MM.1S (cell line): ENCODE data around the gene VPS25.

Experiments
- DNase-seq: peaks from one replicate; pipeline ENCODE4 v3.0.0-alpha.2; 2015
- H2AFZ ChIP-seq: fragments of 300-600 bp; sonication (generic); 2 replicates; pipeline ENCODE4 v1.6.0; 2016; ENCODE audit warnings: antibody characterized with exemption, low read length
- H3F3A ChIP-seq: fragments of 300-600 bp; sonication (generic); 2 replicates; pipeline ENCODE4 v1.6.1; 2016; ENCODE audit warnings: mild to moderate bottlenecking, antibody characterized with exemption, low read length, moderate library complexity, mixed read lengths; ENCODE audit not compliant: insufficient read depth
- H3K27ac ChIP-seq: fragments of 300-600 bp; sonication (generic); 2 replicates; pipeline ENCODE4 v1.5.1; 2016; ENCODE audit warnings: mild to moderate bottlenecking, low read length
- H3K27me3 ChIP-seq: fragments of 300-600 bp; sonication (generic); replicated peaks from 2 replicates; pipeline ENCODE4 v1.6.0; 2016; ENCODE audit warnings: low read length; ENCODE audit not compliant: insufficient read depth
- H3K36me3 ChIP-seq: fragments of 300-600 bp; sonication (generic); replicated peaks from 2 replicates; pipeline ENCODE4 v1.6.1; 2016; ENCODE audit warnings: mild to moderate bottlenecking, low read length, mixed read lengths; ENCODE audit not compliant: insufficient read depth
- H3K4me1 ChIP-seq: fragments of 300-600 bp; sonication (generic); 2 replicates; pipeline ENCODE4 v1.6.1; 2016; ENCODE audit warnings: low read length, mixed read lengths
- H3K4me2 ChIP-seq: fragments of 300-600 bp; sonication (generic); 2 replicates; pipeline ENCODE4 v1.6.0; 2016; ENCODE audit warnings: low read depth, low read length
- H3K4me3 ChIP-seq: fragments of 300-600 bp; sonication (generic); 2 replicates; pipeline ENCODE4 v1.5.1; 2016; ENCODE audit warnings: low read length, mixed read lengths
- H3K79me2 ChIP-seq: fragments of 300-600 bp; sonication (generic); 2 replicates; pipeline ENCODE4 v1.6.1; 2016; ENCODE audit warnings: mixed run types, low read length, mixed read lengths
- H3K9ac ChIP-seq: fragments of 300-600 bp; sonication (generic); 2 replicates; pipeline ENCODE4 v1.6.1; 2016; ENCODE audit warnings: low read length, mixed read lengths
- H3K9me2 ChIP-seq: fragments of 300-600 bp; sonication (generic); replicated peaks from 2 replicates; pipeline ENCODE4 v1.6.1; 2016; ENCODE audit warnings: mild to moderate bottlenecking, low read length, mixed read lengths; ENCODE audit not compliant: insufficient read depth
- H3K9me3 ChIP-seq: fragments of 300-600 bp; sonication (generic); replicated peaks from 2 replicates; pipeline ENCODE4 v1.6.1; 2016; ENCODE audit warnings: mild to moderate bottlenecking, low read length, mixed read lengths; ENCODE audit not compliant: insufficient read depth
- H4K20me1 ChIP-seq: fragments of 300-600 bp; sonication (generic); 2 replicates; pipeline ENCODE4 v1.6.1; 2016; ENCODE audit warnings: mild to moderate bottlenecking, low read length, moderate library complexity, mixed read lengths; ENCODE audit not compliant: insufficient read depth
- EZH2 ChIP-seq: fragments of 300-600 bp; sonication (generic); optimal IDR thresholded peaks from 2 replicates; pipeline ENCODE3; 2017; ENCODE audit warnings: low read depth, mild to moderate bottlenecking, antibody characterized with exemption, low read length, mixed read lengths
- EZH2phosphoT487 ChIP-seq: fragments of 300-600 bp; sonication (generic); IDR thresholded peaks from 2 replicates; pipeline ENCODE4 v1.6.1; 2018; ENCODE audit warnings: antibody characterized with exemption, low read length
- TF ChIP-seq, protein P1 (sequence below): fragments of 300-600 bp; sonication (generic); IDR thresholded peaks from 2 replicates; pipeline ENCODE4 v1.5.1; 2016; ENCODE audit warnings: antibody characterized with exemption, low read length, mixed read lengths

VPS25 gene

DNA sequence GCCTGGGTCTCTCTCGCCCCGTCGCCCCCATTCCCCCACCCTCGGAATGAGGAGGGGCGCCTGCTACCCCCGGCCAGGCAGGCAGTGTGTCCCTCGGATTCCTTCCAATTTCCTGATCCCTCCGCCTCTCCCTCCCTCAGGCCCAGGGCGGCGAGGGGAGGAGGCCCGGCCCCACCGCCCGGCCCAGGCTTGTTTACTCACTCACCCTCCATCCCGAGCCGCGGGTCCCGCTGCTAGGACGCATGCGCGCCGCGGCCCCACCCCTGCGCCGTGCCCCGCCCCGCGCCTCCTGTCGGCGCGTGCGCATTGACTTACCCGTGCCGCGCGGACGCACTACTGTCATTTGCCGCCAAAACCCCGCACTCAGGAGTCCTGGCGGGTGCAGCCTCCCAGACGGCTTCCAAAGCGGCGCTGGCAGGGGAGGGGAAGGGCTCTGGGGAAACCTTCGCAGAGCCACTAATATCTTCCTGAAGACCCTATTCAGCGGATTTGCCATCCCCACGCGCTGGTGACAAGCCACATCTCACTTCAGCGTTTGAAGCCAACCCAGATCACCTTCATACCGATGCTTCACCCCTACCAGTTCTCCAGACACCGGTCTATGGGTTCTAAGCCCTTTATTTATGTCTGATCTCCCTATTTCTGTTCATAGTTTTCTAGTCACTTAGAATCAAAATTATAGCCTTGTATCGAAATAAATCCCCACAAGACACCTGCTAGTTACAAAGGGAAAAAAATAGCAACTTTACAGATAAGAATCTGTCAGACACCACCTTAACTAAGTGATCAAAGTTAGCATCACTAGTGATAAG is 28.2 kb upstream of the VPS25 start, which contains the start of gene EZH1:
Gene EZH1, minus strand, starts transcription at position 235 of the 812 bp plus-strand sequence. CDS start 16,099 bp downstream, outside the sequence.
- peak within 1 kb of the TSS; percentile 78 for H3K27ac ChIP-seq
- peaks cover 42% of the 10 kb centered on the region for H3K79me2 ChIP-seq
- no peaks in the 10 kb centered on the region for H3K9me3 ChIP-seq
- peak within 1 kb of the TSS; percentile 99 for H3K4me2 ChIP-seq
- peak within 1 kb of the TSS; percentile 82 for H2AFZ ChIP-seq
- H3K27me3 ChIP-seq, result no peaks in the 10 kb centered on the region
- peaks cover 11% of the 10 kb centered on the region for H3K4me1 ChIP-seq
- TF ChIP-seq EZH2, result no peak
- no peak for TF ChIP-seq EZH2phosphoT487
- TF ChIP-seq, protein P1, sequence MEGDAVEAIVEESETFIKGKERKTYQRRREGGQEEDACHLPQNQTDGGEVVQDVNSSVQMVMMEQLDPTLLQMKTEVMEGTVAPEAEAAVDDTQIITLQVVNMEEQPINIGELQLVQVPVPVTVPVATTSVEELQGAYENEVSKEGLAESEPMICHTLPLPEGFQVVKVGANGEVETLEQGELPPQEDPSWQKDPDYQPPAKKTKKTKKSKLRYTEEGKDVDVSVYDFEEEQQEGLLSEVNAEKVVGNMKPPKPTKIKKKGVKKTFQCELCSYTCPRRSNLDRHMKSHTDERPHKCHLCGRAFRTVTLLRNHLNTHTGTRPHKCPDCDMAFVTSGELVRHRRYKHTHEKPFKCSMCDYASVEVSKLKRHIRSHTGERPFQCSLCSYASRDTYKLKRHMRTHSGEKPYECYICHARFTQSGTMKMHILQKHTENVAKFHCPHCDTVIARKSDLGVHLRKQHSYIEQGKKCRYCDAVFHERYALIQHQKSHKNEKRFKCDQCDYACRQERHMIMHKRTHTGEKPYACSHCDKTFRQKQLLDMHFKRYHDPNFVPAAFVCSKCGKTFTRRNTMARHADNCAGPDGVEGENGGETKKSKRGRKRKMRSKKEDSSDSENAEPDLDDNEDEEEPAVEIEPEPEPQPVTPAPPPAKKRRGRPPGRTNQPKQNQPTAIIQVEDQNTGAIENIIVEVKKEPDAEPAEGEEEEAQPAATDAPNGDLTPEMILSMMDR, result no peak
- H3K36me3 ChIP-seq, result no peaks in the 10 kb centered on the region
- no peaks in the 10 kb centered on the region for H4K20me1 ChIP-seq
- H3K9me2 ChIP-seq, result no peaks in the 10 kb centered on the region
- peak within 1 kb of the TSS; percentile 78 for H3K4me3 ChIP-seq
- H3F3A ChIP-seq, result 0 out of 2 replicates have a peak, but pooled peaks cover 5% of the 10 kb centered on the region
- H3K9ac ChIP-seq, result peak within 1 kb of the TSS; percentile 82
- DNase-seq, result peak; percentile 94

DNA sequence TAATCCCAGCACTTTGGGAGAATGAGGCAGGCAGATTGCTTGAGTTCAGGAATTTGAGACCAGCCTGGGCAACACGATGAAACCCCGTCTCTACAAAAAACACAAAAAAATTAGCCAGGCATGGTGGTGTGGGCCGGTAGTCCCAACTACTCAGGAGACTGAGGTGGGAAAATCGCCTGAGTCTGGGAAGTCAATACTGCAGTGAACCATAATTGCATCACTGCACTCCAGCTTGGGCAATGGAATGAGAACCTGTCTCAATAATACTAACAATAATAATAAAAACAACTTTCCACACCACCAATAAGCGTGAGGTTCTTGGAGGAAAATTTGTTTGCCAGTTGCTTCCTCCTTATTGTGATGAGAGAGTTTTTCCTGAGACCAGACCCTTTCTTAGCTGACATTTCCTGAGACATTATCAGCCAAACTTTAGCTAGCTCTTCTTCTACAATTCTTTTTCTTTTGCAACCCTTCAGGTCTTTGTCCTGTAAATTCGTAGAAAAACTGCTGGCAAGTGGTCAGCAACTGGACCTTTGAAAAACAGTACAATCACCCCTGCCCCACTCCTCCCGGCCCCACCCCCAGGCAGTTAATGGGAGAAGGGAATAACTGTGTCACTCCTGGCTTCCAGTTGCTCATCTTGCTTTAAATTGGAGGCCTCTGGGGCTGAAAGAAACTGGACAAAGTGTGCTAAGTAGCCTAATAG is 24.9 kb upstream of the VPS25 start:
- Histone ChIP-seq H3K4me2 (no peak overlapping the region), H3K9me2 (no peaks in the 10 kb centered on the region), H3K36me3 (no peaks in the 10 kb centered on the region), H3K9ac (no peak overlapping the region), H2AFZ (no peak overlapping the region), H3F3A (0 out of 2 replicates have a peak, but pooled peaks cover 5% of the 10 kb centered on the region), H3K27me3 (no peaks in the 10 kb centered on the region), H3K9me3 (no peaks in the 10 kb centered on the region), H3K4me1 (peaks cover 11% of the 10 kb centered on the region), H4K20me1 (no peaks in the 10 kb centered on the region), H3K4me3 (no peak overlapping the region), H3K79me2 (peaks cover 11% of the 10 kb centered on the region), H3K27ac (no peak overlapping the region)
- TF ChIP-seq, protein P1, result no peak
- TF ChIP-seq EZH2 (no peak), EZH2phosphoT487 (no peak)
- DNase-seq, result no peak

DNA sequence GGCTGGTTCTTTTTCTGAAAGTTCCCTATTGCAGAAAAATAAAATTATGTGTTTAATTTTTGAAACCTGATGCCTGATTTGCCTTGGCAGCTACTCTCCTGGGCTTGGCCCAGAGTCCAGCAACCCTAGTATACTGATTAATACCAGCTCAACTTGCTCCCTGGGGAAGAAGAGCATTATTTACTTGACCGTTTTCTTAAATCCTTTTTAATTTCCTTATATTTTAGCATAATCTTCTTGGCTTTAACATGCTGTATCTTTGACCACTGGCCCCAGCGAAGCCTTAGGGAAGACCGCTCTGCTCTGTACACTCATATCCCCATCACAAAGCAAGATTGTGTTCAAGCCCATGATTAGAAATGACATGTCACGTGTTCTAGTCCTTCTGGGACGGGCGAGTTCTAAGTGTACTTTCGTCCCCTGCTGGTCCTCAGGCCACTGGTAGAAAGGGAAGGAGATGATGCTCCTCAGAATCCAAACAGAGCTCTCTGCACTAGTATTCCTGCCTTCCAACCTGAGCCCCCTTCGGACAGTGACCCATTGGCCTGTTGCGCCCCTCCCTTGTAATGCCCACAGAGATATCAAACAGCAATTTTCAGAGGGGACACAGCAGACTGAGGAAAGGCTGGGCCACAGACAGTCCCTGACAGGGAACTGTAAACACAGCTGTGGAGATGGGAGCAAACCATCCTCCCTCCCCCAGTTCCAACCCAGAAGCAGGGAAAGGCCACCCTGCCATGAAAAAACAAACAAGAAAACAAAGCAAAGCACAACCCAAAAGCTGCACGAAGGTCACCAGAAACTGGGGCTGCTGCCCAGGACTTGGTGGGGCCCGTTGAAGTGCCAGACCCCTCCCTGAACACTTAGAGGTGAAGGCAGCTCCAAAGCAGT is 24.1 kb upstream of the VPS25 start:
- no peaks in the 10 kb centered on the region for H3K9me2 ChIP-seq
- no peak overlapping the region for H3K27ac ChIP-seq
- H3K36me3 ChIP-seq, result no peaks in the 10 kb centered on the region
- H3K27me3 ChIP-seq, result no peaks in the 10 kb centered on the region
- no peak for DNase-seq
- H2AFZ ChIP-seq, result no peak overlapping the region
- H3K9me3 ChIP-seq, result no peaks in the 10 kb centered on the region
- peaks cover 3% of the 10 kb centered on the region; the same call in 1 of the 2 replicates for H3K4me1 ChIP-seq
- no peaks in the 10 kb centered on the region for H4K20me1 ChIP-seq
- 0 out of 2 replicates have a peak, but pooled peaks cover 3% of the 10 kb centered on the region for H3F3A ChIP-seq
- H3K4me2 ChIP-seq, result no peak overlapping the region
- H3K9ac ChIP-seq, result no peak overlapping the region
- peaks cover 3% of the 10 kb centered on the region for H3K79me2 ChIP-seq
- TF ChIP-seq, protein P1, result no peak
- TF ChIP-seq EZH2 (no peak), EZH2phosphoT487 (no peak)
- no peak overlapping the region for H3K4me3 ChIP-seq
